HUES6 (cell line): ENCODE measurements around the gene IL1RAPL2.
A peak's percentile ranks its signal among the peaks of the same experiment; 100 is the strongest.
"Not testable (repeated sequence)": the region's sequence is repeated elsewhere in the genome, so short reads cannot be mapped to it uniquely, and the experiment has no call there.

Experiments
- H3K27ac ChIP-seq: 2 replicates; pipeline ENCODE4 v1.7.0; 2013; ENCODE audit warnings: low read depth, mild to moderate bottlenecking, low read length, inconsistent platforms
- H3K27me3 ChIP-seq: 2 replicates; pipeline ENCODE4 v1.6.1; 2013; ENCODE audit warnings: low read length; ENCODE audit not compliant: control insufficient read depth, insufficient read depth
- H3K36me3 ChIP-seq: 2 replicates; pipeline ENCODE4 v1.6.1; 2013; ENCODE audit warnings: low read length; ENCODE audit not compliant: control insufficient read depth, insufficient read depth
- H3K4me1 ChIP-seq: 2 replicates; pipeline ENCODE4 v1.6.1; 2013; ENCODE audit warnings: low read length; ENCODE audit not compliant: control insufficient read depth, insufficient read depth
- H3K4me3 ChIP-seq: 2 replicates; pipeline ENCODE4 v1.5.1; 2013; ENCODE audit warnings: low read depth, low read length
- H3K9ac ChIP-seq: one replicate; pipeline ENCODE4 v1.6.1; 2013; ENCODE audit warnings: mild to moderate bottlenecking, low read length
- H3K9me3 ChIP-seq: 2 replicates; pipeline ENCODE4 v1.6.1; 2013; ENCODE audit warnings: low read depth, low read length; ENCODE audit not compliant: control insufficient read depth, insufficient read depth

IL1RAPL2 gene

DNA sequence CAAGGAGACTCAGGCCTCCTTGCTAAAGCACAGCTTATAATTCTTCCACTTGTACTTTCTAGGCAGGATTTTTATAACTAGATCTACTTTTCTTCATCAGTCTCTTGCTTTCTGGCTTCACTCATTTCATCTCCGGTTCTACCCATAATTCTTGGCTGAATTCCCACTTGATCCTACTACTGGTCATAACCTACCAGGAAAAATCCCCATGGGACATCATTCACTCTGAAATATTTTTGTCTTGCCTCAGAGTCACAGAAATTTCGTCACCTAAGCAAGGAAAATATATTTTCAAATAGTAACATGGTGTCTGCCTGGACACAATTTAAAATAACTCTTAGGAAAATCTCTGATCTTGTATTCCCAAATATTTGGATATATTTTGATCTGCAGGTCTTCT lies 532.2 kb downstream of the IL1RAPL2 start:
- peaks cover 4% of the 10 kb centered on the region; the same call in 1 of the 2 replicates for H3K27me3 ChIP-seq
- H3K9ac ChIP-seq, result no peak overlapping the region
- no peak overlapping the region for H3K4me3 ChIP-seq
- no peaks in the 10 kb centered on the region for H3K36me3 ChIP-seq
- H3K27ac ChIP-seq, result no peak overlapping the region
- no peaks in the 10 kb centered on the region for H3K4me1 ChIP-seq
- H3K9me3 ChIP-seq, result no peaks in the 10 kb centered on the region

DNA sequence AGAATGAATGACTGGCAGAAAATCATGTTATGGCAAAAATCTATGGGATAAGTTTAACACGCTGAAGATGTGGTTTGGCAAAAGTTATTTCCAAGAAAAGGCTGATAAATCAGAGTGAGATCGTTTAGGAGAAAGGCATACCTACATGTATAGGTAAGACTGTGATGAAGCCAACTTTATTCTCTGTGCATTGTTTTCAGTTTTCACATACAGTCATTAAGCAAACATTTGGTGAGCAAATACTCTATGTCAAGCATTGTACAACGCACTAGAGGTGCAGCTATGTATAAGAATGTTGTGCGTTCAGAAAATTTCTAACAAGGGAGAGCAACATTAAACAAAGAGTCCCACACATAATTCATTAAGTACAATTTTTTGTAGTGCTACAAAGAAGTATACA lies 532.8 kb downstream of the IL1RAPL2 start:
- Histone ChIP-seq H3K9me3 (no peaks in the 10 kb centered on the region), H3K27me3 (peaks cover 4% of the 10 kb centered on the region; the same call in 1 of the 2 replicates), H3K4me3 (no peak overlapping the region), H3K9ac (no peak overlapping the region), H3K27ac (no peak overlapping the region), H3K36me3 (no peaks in the 10 kb centered on the region), H3K4me1 (no peaks in the 10 kb centered on the region)

DNA sequence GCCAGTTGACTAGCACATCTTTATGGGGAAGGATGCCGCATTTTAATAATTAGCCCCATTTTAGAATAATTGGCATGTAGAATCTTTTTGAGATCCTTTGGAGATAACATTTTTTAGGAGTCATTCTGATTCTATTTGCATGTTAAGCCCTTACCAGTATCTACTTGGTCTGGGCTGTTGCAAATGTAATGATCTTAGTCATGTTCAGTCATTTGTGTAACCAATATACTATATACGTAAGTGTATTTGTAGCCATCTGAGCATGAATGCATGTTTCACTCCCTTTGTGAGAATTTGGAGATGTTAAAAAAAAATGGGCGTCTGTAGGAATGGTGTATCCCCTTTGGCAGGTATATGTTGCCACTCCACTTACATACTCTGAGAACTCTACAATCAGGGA lies 535.4 kb downstream of the IL1RAPL2 start:
- Histone ChIP-seq H3K27ac (no peak overlapping the region), H3K9ac (no peak overlapping the region), H3K36me3 (no peaks in the 10 kb centered on the region), H3K4me3 (no peak overlapping the region), H3K9me3 (no peaks in the 10 kb centered on the region), H3K27me3 (peaks cover 4% of the 10 kb centered on the region; the same call in 1 of the 2 replicates), H3K4me1 (no peaks in the 10 kb centered on the region)

DNA sequence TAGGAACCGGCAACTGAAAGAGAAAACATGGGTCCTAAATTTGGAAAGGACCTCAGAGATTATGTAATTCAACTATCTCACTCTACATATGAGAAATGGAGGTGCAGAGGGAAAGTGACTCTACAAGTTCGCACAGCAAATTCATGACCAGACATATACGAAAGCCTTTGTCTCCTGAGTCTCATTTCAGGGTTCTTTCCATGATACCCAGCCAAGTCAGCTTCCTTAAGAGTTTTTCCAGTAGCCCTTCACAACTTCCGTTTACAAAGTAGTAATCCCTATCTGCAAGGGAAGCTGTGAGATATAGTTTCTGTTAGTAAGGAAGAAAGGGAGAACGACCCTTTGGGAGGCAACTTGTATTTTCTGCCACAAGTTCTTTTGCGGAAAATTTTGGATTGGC lies 543.9 kb downstream of the IL1RAPL2 start:
- Histone ChIP-seq H3K36me3 (no peaks in the 10 kb centered on the region), H3K4me3 (no peak overlapping the region), H3K27me3 (peaks cover 9% of the 10 kb centered on the region; the same call in 1 of the 2 replicates), H3K9me3 (no peaks in the 10 kb centered on the region), H3K27ac (0 out of 2 replicates have a peak overlapping the region, but pooled peaks have one; percentile 26), H3K9ac (no peak overlapping the region), H3K4me1 (peaks cover 6% of the 10 kb centered on the region)

DNA sequence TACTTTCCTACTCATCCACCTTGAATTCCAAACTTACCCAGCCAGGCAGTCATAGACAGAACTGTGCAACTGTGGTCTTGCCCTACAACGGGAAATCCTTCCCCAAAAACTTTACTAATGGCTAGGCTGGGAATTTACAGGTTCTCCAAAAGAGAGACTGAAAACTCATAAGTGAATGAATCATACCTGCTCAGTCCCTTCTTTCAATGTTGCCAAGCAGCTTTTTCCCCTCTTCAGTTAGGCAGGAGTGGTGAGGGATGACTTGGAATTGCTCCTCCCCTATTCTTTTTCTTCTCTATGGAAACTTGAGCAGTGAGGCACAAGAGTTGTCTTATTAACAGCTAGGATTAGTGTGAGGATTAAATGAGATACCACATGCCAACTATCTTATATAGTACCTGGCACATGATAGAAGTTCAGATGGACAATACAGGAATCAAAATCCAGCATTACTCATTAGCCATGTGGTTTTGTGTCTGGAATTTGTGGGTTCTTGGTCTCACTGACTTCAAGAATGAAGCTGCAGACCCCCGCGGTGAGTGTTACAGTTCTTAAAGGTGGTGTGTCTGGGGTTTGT lies 548.6 kb downstream of the IL1RAPL2 start:
- H3K9ac ChIP-seq, result no peak overlapping the region
- H3K27ac ChIP-seq, result no peak overlapping the region
- peaks cover 6% of the 10 kb centered on the region for H3K4me1 ChIP-seq
- H3K4me3 ChIP-seq, result no peak overlapping the region
- no peaks in the 10 kb centered on the region for H3K36me3 ChIP-seq
- H3K9me3 ChIP-seq, result no peaks in the 10 kb centered on the region
- peaks cover 4% of the 10 kb centered on the region; the same call in 1 of the 2 replicates for H3K27me3 ChIP-seq

DNA sequence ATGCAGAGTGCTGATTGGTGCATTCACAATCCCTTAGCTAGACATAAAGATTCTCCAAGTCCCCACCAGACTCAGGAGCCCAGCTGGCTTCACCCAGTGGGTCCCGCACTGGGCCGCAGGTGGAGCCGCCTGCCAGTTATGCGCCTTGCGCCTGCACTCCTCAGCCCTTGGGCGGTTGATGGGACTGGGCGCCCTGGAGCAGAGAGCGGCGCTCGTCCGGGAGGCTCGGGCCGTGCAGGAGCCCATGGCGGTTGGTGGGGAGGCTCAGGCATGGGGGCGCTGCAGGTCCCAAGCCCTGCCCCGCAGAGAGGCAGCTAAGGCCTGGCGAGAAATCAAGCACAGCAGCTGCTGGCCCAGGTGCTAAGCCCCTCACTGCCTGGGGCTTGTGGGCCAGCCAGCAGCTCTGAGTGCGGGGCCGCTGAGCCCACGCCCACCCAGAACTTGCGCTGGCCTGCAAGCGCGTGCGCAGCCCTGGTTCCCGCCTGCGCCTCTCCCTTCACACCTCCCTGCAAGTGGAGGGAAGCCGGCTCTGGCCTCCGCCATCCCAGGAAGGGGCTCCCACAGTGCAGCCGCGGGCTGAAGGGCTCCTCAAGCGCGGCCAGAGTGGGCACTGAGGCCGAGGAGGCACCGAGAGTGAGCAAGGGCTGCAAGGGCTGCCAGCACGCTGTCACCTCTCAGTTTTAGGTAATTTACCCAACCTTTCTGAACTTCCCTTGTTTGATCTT lies 549.8 kb downstream of the IL1RAPL2 start:
- not testable (repeated sequence) for H3K4me3 ChIP-seq, H3K36me3 ChIP-seq, H3K27me3 ChIP-seq, H3K9me3 ChIP-seq, H3K27ac ChIP-seq, H3K4me1 ChIP-seq, H3K9ac ChIP-seq

DNA sequence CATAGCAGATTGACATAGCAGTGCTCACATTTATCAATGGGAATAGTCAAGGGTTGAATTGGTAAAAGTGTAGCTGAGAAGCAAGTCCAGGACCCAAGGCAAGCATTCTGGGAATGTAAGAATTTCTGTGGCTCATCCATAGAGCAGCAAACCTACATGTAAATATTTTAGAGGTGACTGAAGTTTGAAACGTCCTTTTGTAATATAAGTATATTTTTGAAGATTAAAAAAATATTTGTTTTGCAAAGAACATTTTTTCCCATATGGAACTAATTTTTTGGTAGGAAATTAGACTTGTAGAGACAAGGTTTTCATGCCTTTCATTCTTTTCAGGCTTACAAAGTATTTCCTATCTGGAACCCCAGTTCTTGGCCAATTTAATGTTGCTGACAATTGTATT lies 550.5 kb downstream of the IL1RAPL2 start:
- peaks cover 4% of the 10 kb centered on the region; the same call in 1 of the 2 replicates for H3K27me3 ChIP-seq
- no peak overlapping the region for H3K4me3 ChIP-seq
- H3K9me3 ChIP-seq, result no peaks in the 10 kb centered on the region
- H3K9ac ChIP-seq, result no peak overlapping the region
- H3K4me1 ChIP-seq, result no peaks in the 10 kb centered on the region
- no peak overlapping the region for H3K27ac ChIP-seq
- H3K36me3 ChIP-seq, result no peaks in the 10 kb centered on the region

DNA sequence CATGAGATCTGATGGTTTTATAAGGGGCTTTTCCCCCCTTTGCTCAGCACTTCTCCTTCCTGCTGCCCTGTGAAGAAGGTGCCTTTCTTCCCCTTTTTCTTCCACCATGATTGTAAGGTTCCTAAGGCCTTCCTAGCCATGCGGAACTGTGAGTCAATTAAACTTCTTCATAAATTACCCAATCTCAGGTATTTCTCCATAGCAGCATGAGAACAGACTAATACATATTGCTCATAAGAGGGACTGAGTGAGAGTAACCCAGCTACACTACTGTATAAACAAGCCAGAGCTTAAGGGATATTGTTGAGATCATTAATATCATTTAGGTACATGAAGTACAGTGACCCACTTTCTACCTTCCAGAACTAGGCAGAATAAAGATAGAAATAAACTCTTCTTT lies 551.6 kb downstream of the IL1RAPL2 start:
- H3K27ac ChIP-seq, result no peak overlapping the region
- H3K9ac ChIP-seq, result no peak overlapping the region
- no peaks in the 10 kb centered on the region for H3K4me1 ChIP-seq
- no peaks in the 10 kb centered on the region for H3K36me3 ChIP-seq
- H3K9me3 ChIP-seq, result no peaks in the 10 kb centered on the region
- H3K27me3 ChIP-seq, result peaks cover 4% of the 10 kb centered on the region; the same call in 1 of the 2 replicates
- H3K4me3 ChIP-seq, result no peak overlapping the region

DNA sequence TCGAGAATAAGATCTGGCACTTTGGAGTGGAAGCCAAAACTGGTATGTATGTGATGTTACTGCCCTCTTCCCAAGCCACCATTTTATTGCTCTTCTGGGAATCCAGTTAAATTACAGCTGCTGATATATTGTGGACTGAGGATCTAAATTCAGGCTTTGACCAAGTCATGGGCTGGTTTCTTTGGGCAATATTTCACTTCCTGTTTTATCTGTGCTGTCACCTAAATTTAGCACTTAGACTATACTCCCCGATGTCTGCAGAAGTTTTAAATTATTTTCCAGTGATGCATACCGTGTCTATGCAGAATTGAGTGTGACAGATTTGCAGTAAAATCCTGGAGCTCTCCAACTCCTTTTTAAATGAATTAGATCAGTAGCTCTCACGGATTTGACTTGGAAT lies 554.5 kb downstream of the IL1RAPL2 start:
- H3K9ac ChIP-seq, result no peak overlapping the region
- no peak overlapping the region for H3K4me3 ChIP-seq
- no peak overlapping the region for H3K27ac ChIP-seq
- peaks cover 4% of the 10 kb centered on the region; the same call in 1 of the 2 replicates for H3K27me3 ChIP-seq
- no peaks in the 10 kb centered on the region for H3K9me3 ChIP-seq
- no peaks in the 10 kb centered on the region for H3K4me1 ChIP-seq
- H3K36me3 ChIP-seq, result no peaks in the 10 kb centered on the region

DNA sequence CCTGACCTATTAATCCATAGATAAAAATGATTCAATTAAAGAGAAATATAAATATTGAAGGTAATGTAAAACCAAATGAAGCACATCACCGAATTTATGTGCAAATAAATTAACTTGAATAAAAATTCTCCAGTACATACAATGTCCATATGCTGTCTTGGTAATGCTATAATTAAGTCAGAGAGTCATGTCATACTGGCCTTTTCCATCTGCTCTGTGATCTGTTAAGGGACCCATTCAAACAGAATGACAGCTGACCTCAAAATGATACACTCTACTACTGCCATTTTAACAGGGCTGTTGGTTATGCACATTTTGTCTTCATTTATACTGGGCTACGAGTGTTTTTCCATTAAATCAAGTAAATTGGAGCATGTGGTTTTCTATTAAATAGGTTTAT lies 555.2 kb downstream of the IL1RAPL2 start:
- no peaks in the 10 kb centered on the region for H3K36me3 ChIP-seq
- no peak overlapping the region for H3K9ac ChIP-seq
- H3K4me1 ChIP-seq, result no peaks in the 10 kb centered on the region
- H3K27ac ChIP-seq, result no peak overlapping the region
- H3K9me3 ChIP-seq, result no peaks in the 10 kb centered on the region
- H3K27me3 ChIP-seq, result peaks cover 4% of the 10 kb centered on the region; the same call in 1 of the 2 replicates
- H3K4me3 ChIP-seq, result no peak overlapping the region

DNA sequence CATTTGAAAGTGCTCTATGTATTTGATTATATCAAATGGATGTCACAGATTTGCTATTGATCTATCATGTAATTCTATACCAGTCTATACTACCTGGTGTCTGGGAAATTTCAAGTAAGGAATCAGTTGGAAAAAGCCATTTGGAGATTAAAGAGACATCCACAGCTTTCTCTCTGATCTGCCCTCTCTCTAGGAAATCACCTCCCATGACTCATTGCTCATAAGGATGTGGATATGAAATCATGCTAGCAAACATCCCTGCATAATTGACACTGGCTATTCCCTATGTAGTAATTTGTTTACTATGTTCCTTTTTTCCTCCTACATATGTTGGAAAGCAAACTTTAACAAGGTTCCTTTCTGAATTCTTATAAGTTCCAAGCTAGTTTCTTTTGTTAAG lies 560.2 kb downstream of the IL1RAPL2 start:
- Histone ChIP-seq H3K9me3 (no peaks in the 10 kb centered on the region), H3K4me1 (no peaks in the 10 kb centered on the region), H3K4me3 (no peak overlapping the region), H3K27ac (no peak overlapping the region), H3K36me3 (no peaks in the 10 kb centered on the region), H3K27me3 (no peaks in the 10 kb centered on the region; the same call in 1 of the 2 replicates), H3K9ac (no peak overlapping the region)
